Cardiac fibroblast (primary cell): ENCODE data around the gene AKAP13.

ENCODE experiments used
- DNase-seq, 2 donors: peaks; one replicate each; pipeline versions ENCODE4 v3.0.0 to v3.0.0-alpha.2; 2010; ENCODE audit warnings: low read depth in 2 of 2
- H3K4me3 ChIP-seq, 2 donors: replicated peaks in 1 of 2; 1 replicate in 1 of 2; 2 replicates in 1 of 2; pipeline ENCODE4 v1.5.1; 2011; ENCODE audit warnings: low read depth in 2 of 2, low read length in 2 of 2, mild to moderate bottlenecking in 2 of 2, moderate library complexity in 1 of 2
- CTCF ChIP-seq: IDR thresholded peaks from one replicate; pipeline ENCODE4 v1.5.1; 2011; ENCODE audit warnings: low read depth, mild to moderate bottlenecking, low read length, inconsistent platforms

AKAP13 gene

DNA sequence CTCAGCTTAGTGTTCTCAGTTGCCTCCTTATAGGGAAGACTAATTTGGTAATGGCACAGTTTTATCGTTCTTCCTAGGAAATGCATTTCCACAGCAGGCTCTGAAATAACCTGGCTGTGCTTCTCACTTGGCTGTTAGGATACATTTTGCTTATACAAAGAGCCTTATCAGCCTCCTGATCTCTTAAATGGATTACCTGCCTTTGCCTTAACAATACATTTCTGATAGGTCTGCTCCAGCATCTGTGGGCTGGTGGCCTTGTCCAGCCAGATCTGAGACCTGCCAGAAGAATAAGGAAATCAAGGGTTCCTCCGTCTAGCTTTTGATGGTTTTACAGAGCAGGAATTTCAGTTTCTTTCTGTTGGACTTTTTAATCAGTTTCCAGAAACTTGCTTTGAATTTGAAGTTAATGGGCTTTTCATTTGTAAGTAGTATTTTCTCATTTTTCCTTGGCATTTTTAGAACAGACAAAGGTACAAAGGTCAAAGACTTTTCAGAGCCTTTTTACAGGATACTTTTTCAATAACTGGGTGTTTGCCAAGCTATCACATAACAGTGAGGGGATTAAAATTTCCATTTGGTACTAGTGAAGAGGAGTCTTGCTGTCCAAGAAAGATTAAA lies 116.3 kb downstream of the AKAP13 start:
- no peak for DNase-seq
- H3K4me3 ChIP-seq = no peak overlapping the region
- no peak for TF ChIP-seq CTCF

GRCh38 chr15:85497172-85497569 lies 116.8 kb downstream of the AKAP13 start:
- no peak for DNase-seq
- no peak for TF ChIP-seq CTCF
- H3K4me3 ChIP-seq = no peak overlapping the region

DNA sequence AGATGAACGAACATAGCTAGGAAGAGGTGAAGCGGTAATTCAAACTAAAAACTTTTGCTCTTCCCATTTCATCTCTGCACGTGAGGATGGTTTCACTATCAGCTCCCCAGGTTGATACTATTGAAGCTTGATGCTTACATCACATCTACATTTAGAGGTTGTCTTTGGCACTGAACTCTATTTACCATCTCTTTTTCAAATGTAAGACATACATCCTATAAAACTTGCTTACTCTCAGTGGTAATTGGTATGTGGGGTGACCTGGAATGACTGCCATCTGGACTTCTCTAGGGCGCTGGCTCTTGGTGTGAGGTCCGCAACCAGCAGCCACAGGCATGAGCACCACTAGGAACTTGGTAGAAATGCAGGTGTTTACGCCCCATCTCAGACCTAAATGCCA lies 118.1 kb downstream of the AKAP13 start:
- H3K4me3 ChIP-seq = no peak overlapping the region
- no peak for DNase-seq
- TF ChIP-seq CTCF = no peak

GRCh38 chr15:85499371-85499887 lies 119.0 kb downstream of the AKAP13 start:
- TF ChIP-seq CTCF = no peak
- no peak overlapping the region for H3K4me3 ChIP-seq
- no peak for DNase-seq

- TF ChIP-seq CTCF = no peak
- H3K4me3 ChIP-seq = no peak overlapping the region
- no peak for DNase-seq
These were observed 119.8 kb downstream of the AKAP13 start for GRCh38 chr15:85500060-85500708.

DNA sequence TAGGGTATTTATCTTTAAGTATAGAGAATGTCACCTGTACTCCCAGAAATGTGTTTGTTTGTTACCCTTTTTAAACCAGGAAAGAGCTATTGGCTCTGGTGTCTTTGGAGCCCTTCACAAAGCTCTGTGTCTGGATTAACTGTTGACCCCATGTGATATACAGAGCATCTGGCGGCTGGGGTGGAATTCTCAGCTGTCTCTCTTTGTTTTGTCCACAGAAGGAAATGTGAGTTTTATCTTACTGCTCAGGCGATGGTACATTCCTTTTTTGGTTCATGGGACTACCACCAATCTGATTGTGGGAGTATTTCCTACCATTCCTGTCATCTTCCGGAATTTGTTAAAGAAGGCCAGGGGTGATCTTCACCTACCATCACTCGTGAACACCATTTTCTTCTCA lies 120.3 kb downstream of the AKAP13 start:
- peak; percentile 34 to 71 for DNase-seq
- no peak overlapping the region for H3K4me3 ChIP-seq

More for the DNA sequence above, 120.3 kb downstream of the AKAP13 start:
- TF ChIP-seq CTCF = no peak
